Uterus (tissue), 4 donors: Measurements from ENCODE around the gene LCE1F. TPM values are rescaled to one million over a fixed set of nuclear protein-coding genes. Genes with fewer than 3 reads are reported as not detected.

Experiments used
- DNase-seq, 2 donors: peaks; one replicate each; pipeline ENCODE4 v3.0.0-alpha.2; 2019 to 2020
- H3K27ac ChIP-seq, 2 donors: fragments of 200-600 bp; sonication (generic); 1 replicate in 1 of 2; 2 replicates in 1 of 2; pipeline ENCODE4 v1.5.1; 2016 to 2018
- H3K27me3 ChIP-seq, 2 donors: fragments of 200-600 bp; sonication (generic); one replicate each; pipeline ENCODE4 v1.5.1; 2018 to 2019; ENCODE audit warnings: control low read depth in 1 of 2
- H3K36me3 ChIP-seq, 2 donors: fragments of 200-600 bp; sonication (generic); one replicate each; pipeline ENCODE4 v1.5.1; 2019; ENCODE audit warnings: control low read depth in 1 of 2
- H3K4me1 ChIP-seq, 2 donors: fragments of 200-600 bp; sonication (generic); one replicate each; pipeline ENCODE4 v1.5.1; 2018 to 2019; ENCODE audit warnings: control low read depth in 1 of 2
- H3K4me3 ChIP-seq, 2 donors: fragments of 200-600 bp; sonication (generic); 1 replicate in 1 of 2; 2 replicates in 1 of 2; pipeline ENCODE4 v1.5.1; 2018 to 2019; ENCODE audit warnings: mild to moderate bottlenecking in 1 of 2
- H3K9me3 ChIP-seq, 2 donors: fragments of 200-600 bp; sonication (generic); one replicate each; pipeline ENCODE4 v1.5.1; 2019; ENCODE audit warnings: control low read depth in 1 of 2
- POLR2A ChIP-seq, 2 donors: fragments of 450-650 bp; IDR thresholded peaks; one replicate each; pipeline ENCODE4 v1.6.1; 2016; ENCODE audit warnings: antibody characterized with exemption in 2 of 2, mild to moderate bottlenecking in 1 of 2, moderate library complexity in 1 of 2
- intact Hi-C: fragments of 100-400 bp; cut with DNase I; formaldehyde crosslinking; loops from one replicate; pipeline ENCODE4 v1.15.1; 2023; ENCODE audit warnings: low total_unique reads
- total RNA-seq, 4 donors: library from RNA; depleted of rRNA in 3 of 4; stranded (reverse); fragments of >200 nt in 3 of 4; gene quantifications; one replicate each; pipeline versions ENCODE4 v1.1.0 to v1.2.4, GENCODE V29; 2014 to 2023
- TF ChIP-seq, protein P1 (sequence below), 4 experiments: fragments of 200-600 bp in 2 of 4; fragments of 450-650 bp in 2 of 4; sonication (generic) in 2 of 4; IDR thresholded peaks; one replicate each; pipeline ENCODE4 v1.5.1; 2016 to 2019; ENCODE audit warnings: antibody characterized with exemption in 4 of 4, mild to moderate bottlenecking in 2 of 4, moderate library complexity in 1 of 4
- donor health status: DM: yes; HTN: yes; CAD: no.

The LCE1F gene
- total RNA-seq, 4 donors from 2014 or later = not detected

DNA sequence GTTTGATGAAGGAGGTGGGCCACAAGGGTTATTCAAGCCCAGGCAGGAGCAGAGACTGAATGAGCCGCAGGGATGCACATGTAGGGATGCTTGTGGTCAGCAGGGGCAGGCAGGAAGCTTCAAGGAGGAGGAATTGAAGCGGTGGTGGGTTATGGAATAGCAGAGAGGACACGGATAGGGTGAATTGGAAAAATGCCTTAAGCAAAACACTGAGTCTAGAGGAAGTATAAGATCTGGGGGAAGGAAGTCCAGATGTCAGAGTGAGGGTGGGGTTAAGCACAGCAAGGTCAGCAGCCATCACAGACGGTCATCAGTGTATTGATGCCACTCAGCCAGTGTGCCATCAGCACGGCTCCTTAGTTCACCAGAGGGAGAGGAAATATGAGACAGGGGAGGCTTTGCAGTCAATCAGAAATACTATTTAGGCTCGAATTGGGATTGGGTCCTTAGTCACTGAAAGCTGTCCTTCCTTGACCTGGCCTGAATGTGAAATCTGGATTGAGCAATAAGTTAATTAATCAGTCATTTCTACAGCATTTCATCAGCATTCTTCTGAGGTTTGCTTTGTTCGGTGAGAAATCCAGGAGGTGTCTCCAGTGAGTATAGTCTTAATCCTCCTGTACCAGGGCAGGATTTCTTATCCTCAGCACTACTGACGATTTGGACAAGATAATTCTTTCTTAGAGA lies 6.0 kb upstream of the LCE1F start:
- no peak for DNase-seq
- Histone ChIP-seq H3K9me3 (no peaks in the 10 kb centered on the region), H3K27me3 (no peaks in the 10 kb centered on the region), H3K4me1 (no peaks in the 10 kb centered on the region), H3K36me3 (no peaks in the 10 kb centered on the region), H3K27ac (no peak overlapping the region), H3K4me3 (no peak overlapping the region)
- no peak for TF ChIP-seq POLR2A (IDR thresholded peaks at IDR 0.05)
- TF ChIP-seq, protein P1, sequence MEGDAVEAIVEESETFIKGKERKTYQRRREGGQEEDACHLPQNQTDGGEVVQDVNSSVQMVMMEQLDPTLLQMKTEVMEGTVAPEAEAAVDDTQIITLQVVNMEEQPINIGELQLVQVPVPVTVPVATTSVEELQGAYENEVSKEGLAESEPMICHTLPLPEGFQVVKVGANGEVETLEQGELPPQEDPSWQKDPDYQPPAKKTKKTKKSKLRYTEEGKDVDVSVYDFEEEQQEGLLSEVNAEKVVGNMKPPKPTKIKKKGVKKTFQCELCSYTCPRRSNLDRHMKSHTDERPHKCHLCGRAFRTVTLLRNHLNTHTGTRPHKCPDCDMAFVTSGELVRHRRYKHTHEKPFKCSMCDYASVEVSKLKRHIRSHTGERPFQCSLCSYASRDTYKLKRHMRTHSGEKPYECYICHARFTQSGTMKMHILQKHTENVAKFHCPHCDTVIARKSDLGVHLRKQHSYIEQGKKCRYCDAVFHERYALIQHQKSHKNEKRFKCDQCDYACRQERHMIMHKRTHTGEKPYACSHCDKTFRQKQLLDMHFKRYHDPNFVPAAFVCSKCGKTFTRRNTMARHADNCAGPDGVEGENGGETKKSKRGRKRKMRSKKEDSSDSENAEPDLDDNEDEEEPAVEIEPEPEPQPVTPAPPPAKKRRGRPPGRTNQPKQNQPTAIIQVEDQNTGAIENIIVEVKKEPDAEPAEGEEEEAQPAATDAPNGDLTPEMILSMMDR (IDR thresholded peaks at IDR 0.05) = no peak
- intact Hi-C loops = no loop called here

GRCh38 chr1:152770411-152770810 lies 4.5 kb upstream of the LCE1F start:
- Histone ChIP-seq H3K27me3 (no peaks in the 10 kb centered on the region), H3K36me3 (no peaks in the 10 kb centered on the region), H3K27ac (no peak overlapping the region), H3K4me3 (no peak overlapping the region), H3K4me1 (no peaks in the 10 kb centered on the region), H3K9me3 (no peaks in the 10 kb centered on the region)
- intact Hi-C loops = no loop called here
- no peak for TF ChIP-seq POLR2A (IDR thresholded peaks at IDR 0.05)
- TF ChIP-seq, protein P1 (IDR thresholded peaks at IDR 0.05) = no peak
- DNase-seq = no peak

DNA sequence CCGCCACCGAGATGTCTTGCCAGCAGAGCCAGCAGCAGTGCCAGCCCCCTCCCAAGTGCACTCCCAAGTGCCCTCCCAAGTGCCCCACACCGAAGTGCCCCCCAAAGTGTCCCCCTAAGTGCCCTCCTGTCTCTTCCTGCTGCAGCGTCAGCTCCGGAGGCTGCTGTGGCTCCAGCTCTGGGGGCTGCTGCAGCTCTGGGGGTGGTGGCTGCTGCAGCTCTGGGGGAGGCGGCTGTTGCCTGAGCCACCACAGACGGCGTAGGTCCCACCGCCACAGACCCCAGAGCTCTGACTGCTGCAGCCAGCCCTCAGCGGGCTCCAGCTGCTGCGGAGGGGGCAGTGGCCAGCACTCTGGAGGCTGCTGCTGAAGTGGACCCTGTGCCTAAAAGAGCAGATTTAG lies 1.4 kb downstream of the LCE1F start:
- no peak overlapping the region for H3K4me3 ChIP-seq
- no peaks in the 10 kb centered on the region for H3K36me3 ChIP-seq
- no peak overlapping the region for H3K27ac ChIP-seq
- intact Hi-C loops = no loop called here
- H3K4me1 ChIP-seq = no peaks in the 10 kb centered on the region
- TF ChIP-seq, protein P1 (IDR thresholded peaks at IDR 0.05) = no peak
- TF ChIP-seq POLR2A (IDR thresholded peaks at IDR 0.05) = no peak
- H3K9me3 ChIP-seq = no peaks in the 10 kb centered on the region
- no peak for DNase-seq
- H3K27me3 ChIP-seq = no peaks in the 10 kb centered on the region

DNA sequence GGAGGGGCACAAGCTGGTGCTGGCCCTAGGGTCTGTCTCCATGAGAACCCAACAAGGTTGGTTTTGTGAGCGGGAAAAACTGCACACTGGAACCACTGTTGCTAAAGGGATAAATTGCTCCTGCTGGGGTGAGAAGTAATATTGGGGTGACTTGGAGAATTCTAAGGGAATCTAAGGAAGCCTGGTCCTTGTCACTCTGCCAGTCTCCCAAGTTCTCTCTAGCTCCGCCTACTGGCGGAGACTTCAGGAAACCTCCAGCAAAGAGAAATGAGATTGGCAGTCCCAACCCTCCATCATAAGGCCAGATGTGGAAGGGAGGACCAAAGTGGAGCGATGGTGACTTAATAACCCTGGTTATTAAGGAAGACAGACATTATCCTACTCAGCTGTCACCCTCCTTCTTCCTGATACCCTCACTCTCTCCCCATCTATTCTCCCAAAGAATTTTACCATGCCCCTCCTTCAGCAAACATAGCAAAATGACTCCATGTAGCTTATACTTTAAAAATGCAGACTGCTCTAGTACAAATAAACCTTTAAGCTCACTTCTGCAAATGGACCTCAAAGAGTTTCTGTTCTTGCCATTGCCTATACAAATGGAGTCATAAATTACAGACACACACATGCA lies 2.7 kb downstream of the LCE1F start:
- intact Hi-C loops = no loop called here
- no peaks in the 10 kb centered on the region for H3K27me3 ChIP-seq
- no peak overlapping the region for H3K4me3 ChIP-seq
- H3K27ac ChIP-seq = no peak overlapping the region
- TF ChIP-seq, protein P1 (IDR thresholded peaks at IDR 0.05) = no peak
- no peak for TF ChIP-seq POLR2A (IDR thresholded peaks at IDR 0.05)
- no peak for DNase-seq
- no peaks in the 10 kb centered on the region for H3K9me3 ChIP-seq
- no peaks in the 10 kb centered on the region for H3K36me3 ChIP-seq
- no peaks in the 10 kb centered on the region for H3K4me1 ChIP-seq

DNA sequence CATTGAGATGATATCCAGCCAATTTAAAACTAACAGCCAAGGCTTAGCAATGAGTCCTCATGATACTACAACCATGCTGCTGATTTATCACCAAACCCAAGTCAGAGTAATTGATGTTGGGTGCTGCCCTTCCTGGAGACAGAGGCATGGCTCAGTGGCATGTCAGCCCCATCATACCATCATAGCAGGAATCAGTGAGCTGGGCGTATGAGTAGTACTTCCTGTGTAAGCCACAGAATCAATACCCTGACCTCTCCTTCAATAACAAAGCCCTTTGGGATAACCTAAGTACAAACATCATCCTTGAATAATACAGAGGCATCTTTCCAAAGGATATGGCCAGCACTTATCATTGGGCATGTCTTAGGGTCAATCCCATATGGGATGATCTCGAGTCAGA lies 8.2 kb downstream of the LCE1F start:
- H3K27me3 ChIP-seq = no peaks in the 10 kb centered on the region
- DNase-seq = no peak
- no peak overlapping the region for H3K27ac ChIP-seq
- no peaks in the 10 kb centered on the region for H3K36me3 ChIP-seq
- TF ChIP-seq, protein P1 (IDR thresholded peaks at IDR 0.05) = no peak
- no peak for TF ChIP-seq POLR2A (IDR thresholded peaks at IDR 0.05)
- no peak overlapping the region for H3K4me3 ChIP-seq
- no peaks in the 10 kb centered on the region for H3K9me3 ChIP-seq
- H3K4me1 ChIP-seq = no peaks in the 10 kb centered on the region
- intact Hi-C loops = no loop called here
